ENCODE measurements around the gene SHISA5. TPM values are rescaled to one million over a fixed set of nuclear protein-coding genes. Genes with fewer than 3 reads are reported as not detected.

Gene SHISA5
- total RNA-seq, 1 experiment from 2014 or later = 226 TPM

GRCh38 chr3:48427630-48427962 lies 76.4 kb downstream of the SHISA5 start:
- CTCF ChIA-PET = interaction anchor here (0.6 kb wide), 1 partner anchor 20 kb away, joined by 3 read pairs; no protein-coding TSS in a partner anchor
- intact Hi-C loops (cut with micrococcal nuclease; ENCODE audit: unreplicated experiment) = no loop called here
- peaks cover 49% of the 10 kb centered on the region for H3K4me1 ChIP-seq
- Mint-ChIP-seq H3K9me3 (ENCODE audit: unreplicated experiment) (no peaks in the 10 kb centered on the region), H3K4me3 (ENCODE audit: unreplicated experiment) (peak overlapping the region; percentile 98), H3K36me3 (ENCODE audit: insufficient read depth, unreplicated experiment) (peaks cover 72% of the 10 kb centered on the region), H3K4me1 (ENCODE audit: low read depth, unreplicated experiment) (peaks cover 57% of the 10 kb centered on the region), H3K27ac (ENCODE audit: unreplicated experiment) (peak overlapping the region; percentile 82), H3K27me3 (ENCODE audit: insufficient read depth, unreplicated experiment) (no peaks in the 10 kb centered on the region)
- POLR2A ChIA-PET = no interaction called here
- H3K4me3 ChIP-seq (ENCODE audit: low read depth, low read length) = peak overlapping the region; percentile 84; the same call in 1 of the 2 replicates
- no peaks in the 10 kb centered on the region for H3K27me3 ChIP-seq (replicated peaks; ENCODE audit: control insufficient read depth, insufficient read depth, low read length)
- DNase-seq = no peak
- peaks cover 6% of the 10 kb centered on the region for H3K36me3 ChIP-seq (ENCODE audit: control insufficient read depth, insufficient read depth, low read length)
- BruUV-seq (replicated peaks) = no TSS peak
- no peak for TF ChIP-seq CTCF (IDR thresholded peaks at IDR 0.05; ENCODE audit: insufficient read depth in 1 of 2, low read depth in 1 of 2, low read length in 1 of 2, severe bottlenecking in 1 of 2, unreplicated experiment in 1 of 2)
- no peaks in the 10 kb centered on the region for H3K9me3 ChIP-seq

GRCh38 chr3:48426944-48427629 lies 76.9 kb downstream of the SHISA5 start:
- peaks cover 53% of the 10 kb centered on the region for H3K4me1 Mint-ChIP-seq (ENCODE audit: low read depth, unreplicated experiment)
- CTCF ChIA-PET = interaction anchor here (0.6 to 1.2 kb wide), 2 partner anchors 9 to 19 kb away, joined by 3 to 4 read pairs; no protein-coding TSS in a partner anchor

GRCh38 chr3:48426401-48426909 lies 77.5 kb downstream of the SHISA5 start:
- intact Hi-C loops (cut with micrococcal nuclease; ENCODE audit: unreplicated experiment) = no loop called here
- Mint-ChIP-seq H3K4me3 (ENCODE audit: unreplicated experiment) (no peak overlapping the region), H3K9me3 (ENCODE audit: unreplicated experiment) (no peaks in the 10 kb centered on the region), H3K4me1 (ENCODE audit: low read depth, unreplicated experiment) (peaks cover 46% of the 10 kb centered on the region), H3K27ac (ENCODE audit: unreplicated experiment) (peak overlapping the region; percentile 82), H3K36me3 (ENCODE audit: insufficient read depth, unreplicated experiment) (peaks cover 61% of the 10 kb centered on the region), H3K27me3 (ENCODE audit: insufficient read depth, unreplicated experiment) (no peaks in the 10 kb centered on the region)
- no TSS peak for BruUV-seq (replicated peaks)
- no peaks in the 10 kb centered on the region for H3K27me3 ChIP-seq (replicated peaks; ENCODE audit: control insufficient read depth, insufficient read depth, low read length)
- H3K36me3 ChIP-seq (ENCODE audit: control insufficient read depth, insufficient read depth, low read length) = peaks cover 10% of the 10 kb centered on the region
- no peak overlapping the region for H3K4me3 ChIP-seq (ENCODE audit: low read depth, low read length)
- H3K4me1 ChIP-seq = peaks cover 38% of the 10 kb centered on the region
- DNase-seq = no peak
- ChIA-PET POLR2A (no interaction called here), CTCF (interaction anchor here (1.2 kb wide), 1 partner anchor 10 kb away, joined by 4 read pairs; no protein-coding TSS in a partner anchor)
- H3K9me3 ChIP-seq = no peaks in the 10 kb centered on the region
- no peak for TF ChIP-seq CTCF (IDR thresholded peaks at IDR 0.05; ENCODE audit: insufficient read depth in 1 of 2, low read depth in 1 of 2, low read length in 1 of 2, severe bottlenecking in 1 of 2, unreplicated experiment in 1 of 2)

More at GRCh38 chr3:48426944-48427629, 76.9 kb downstream of the SHISA5 start:
- peaks cover 6% of the 10 kb centered on the region for H3K36me3 ChIP-seq (ENCODE audit: control insufficient read depth, insufficient read depth, low read length)
- no peak for TF ChIP-seq CTCF (IDR thresholded peaks at IDR 0.05; ENCODE audit: insufficient read depth in 1 of 2, low read depth in 1 of 2, low read length in 1 of 2, severe bottlenecking in 1 of 2, unreplicated experiment in 1 of 2)
- H3K4me1 ChIP-seq = peaks cover 44% of the 10 kb centered on the region
- POLR2A ChIA-PET = no interaction called here
- Mint-ChIP-seq H3K9me3 (ENCODE audit: unreplicated experiment) (no peaks in the 10 kb centered on the region), H3K27me3 (ENCODE audit: insufficient read depth, unreplicated experiment) (no peaks in the 10 kb centered on the region), H3K27ac (ENCODE audit: unreplicated experiment) (peak overlapping the region; percentile 82), H3K4me3 (ENCODE audit: unreplicated experiment) (peak overlapping the region; percentile 98), H3K36me3 (ENCODE audit: insufficient read depth, unreplicated experiment) (peaks cover 67% of the 10 kb centered on the region)
- peak overlapping the region; percentile 84; the same call in 1 of the 2 replicates for H3K4me3 ChIP-seq (ENCODE audit: low read depth, low read length)
- BruUV-seq (replicated peaks) = no TSS peak
- no peaks in the 10 kb centered on the region for H3K9me3 ChIP-seq
- intact Hi-C loops (cut with micrococcal nuclease; ENCODE audit: unreplicated experiment) = no loop called here
- H3K27me3 ChIP-seq (replicated peaks; ENCODE audit: control insufficient read depth, insufficient read depth, low read length) = no peaks in the 10 kb centered on the region
- no peak for DNase-seq
